ENCODE data around the gene MAMSTR.

The MAMSTR gene

GRCh38 chr19:48722196-48722708 is 2.7 kb upstream of the MAMSTR start:
- Histone ChIP-seq H3K36me3 (ENCODE audit: control insufficient read depth in 2 of 2, insufficient read depth in 1 of 2, low read length in 2 of 2) (no peaks in the 10 kb centered on the region), H3K4me3 (ENCODE audit: low read depth, low read length) (no peak overlapping the region), H3K4me1 (ENCODE audit: control insufficient read depth, insufficient read depth, low read length) (no peaks in the 10 kb centered on the region; the same call in 1 of the 2 replicates), H3K27ac (ENCODE audit: extremely low read depth, low read depth, low read length) (no peak overlapping the region), H3K9me3 (ENCODE audit: control insufficient read depth, insufficient read depth, low read depth, low read length) (no peaks in the 10 kb centered on the region)
- ChIA-PET CTCF (interaction anchor here (0.6 to 1.0 kb wide), 3 partner anchors 17 to 271 kb away, joined by 3 to 6 read pairs (median 3); partner anchors contain the start of genes BCAT2 and RUVBL2), POLR2A (interaction anchor here (2.5 kb wide), 1 partner anchor 16 kb away, joined by 20 read pairs; no protein-coding TSS in a partner anchor)
- TF ChIP-seq ZNF121 (tag by site-specific recombination; IDR thresholded peaks at IDR 0.05) (peak; percentile 89), ZNF133 (tag by site-specific recombination; IDR thresholded peaks at IDR 0.05) (no peak), ZNF362 (tag by site-specific recombination; IDR thresholded peaks at IDR 0.05) (0 out of 2 replicates have a peak, but pooled peaks have one; percentile 53)

GRCh38 chr19:48720613-48721296 is 1.2 kb upstream of the MAMSTR start:
- ChIA-PET CTCF (interaction anchor here (0.6 to 1.4 kb wide), 6 partner anchors 14 to 460 kb away, joined by 3 to 8 read pairs (median 3); no protein-coding TSS in a partner anchor), POLR2A (interaction anchor here (0.5 to 2.5 kb wide), 9 partner anchors 18 to 724 kb away, joined by 3 to 20 read pairs (median 4); partner anchors contain the start of genes DHDH, IZUMO1, PPP1R15A and RPL18)
- H3K27ac ChIP-seq (ENCODE audit: extremely low read depth, low read depth, low read length): peak overlapping the region; percentile 75
- H3K4me1 ChIP-seq (ENCODE audit: control insufficient read depth, insufficient read depth, low read length): no peaks in the 10 kb centered on the region; the same call in 1 of the 2 replicates
- no peaks in the 10 kb centered on the region for H3K9me3 ChIP-seq (ENCODE audit: control insufficient read depth, insufficient read depth, low read depth, low read length)
- peak overlapping the region; percentile 74 for H3K4me3 ChIP-seq (ENCODE audit: low read depth, low read length)
- no peaks in the 10 kb centered on the region for H3K36me3 ChIP-seq (ENCODE audit: control insufficient read depth in 2 of 2, insufficient read depth in 1 of 2, low read length in 2 of 2)
- TF ChIP-seq ZNF324 (tag by site-specific recombination; IDR thresholded peaks at IDR 0.05): no peak; the same call in 1 of the 2 replicates
- no peak for TF ChIP-seq SCRT1 (tag by site-specific recombination; IDR thresholded peaks at IDR 0.05; ENCODE audit: borderline replicate concordance)
- no peak for TF ChIP-seq ZFP3 (tag by site-specific recombination; IDR thresholded peaks at IDR 0.05; ENCODE audit: low read depth)
- TF ChIP-seq ZNF624 (tag by site-specific recombination; IDR thresholded peaks at IDR 0.05): no peak
- TF ChIP-seq GFI1B (tag by site-specific recombination; IDR thresholded peaks at IDR 0.05): no peak
- TF ChIP-seq PRDM4 (tag by site-specific recombination; IDR thresholded peaks at IDR 0.05): no peak
- TF ChIP-seq ZNF501 (tag by site-specific recombination; IDR thresholded peaks at IDR 0.05): no peak
- TF ChIP-seq ZSCAN4 (tag by site-specific recombination; IDR thresholded peaks at IDR 0.05): no peak
- TF ChIP-seq ZSCAN30 (tag by site-specific recombination; IDR thresholded peaks at IDR 0.05): no peak
- TF ChIP-seq ZNF623 (tag by site-specific recombination; IDR thresholded peaks at IDR 0.05): no peak
- no peak for TF ChIP-seq ZNF433 (tag by site-specific recombination; IDR thresholded peaks at IDR 0.05; ENCODE audit: low read depth)
- no peak; the same call in 1 of the 2 replicates for TF ChIP-seq ZNF692 (tag by site-specific recombination; IDR thresholded peaks at IDR 0.05)
- no peak for TF ChIP-seq ZNF707 (tag by site-specific recombination; IDR thresholded peaks at IDR 0.05)
- TF ChIP-seq KLF7 (tag by site-specific recombination; IDR thresholded peaks at IDR 0.05; ENCODE audit: borderline replicate concordance): peak; percentile 71; the same call in 1 of the 2 replicates
- TF ChIP-seq ZNF157 (tag by site-specific recombination; IDR thresholded peaks at IDR 0.05): no peak
- TF ChIP-seq GLIS2 (tag by site-specific recombination; IDR thresholded peaks at IDR 0.05): peak; percentile 59
- TF ChIP-seq ZBTB6 (tag by site-specific recombination; IDR thresholded peaks at IDR 0.05): peak; percentile 63; the same call in 1 of the 2 replicates
- no peak for TF ChIP-seq WT1 (tag by site-specific recombination; IDR thresholded peaks at IDR 0.05)
- no peak for TF ChIP-seq ZNF530 (tag by site-specific recombination; IDR thresholded peaks at IDR 0.05; ENCODE audit: low read depth)
- TF ChIP-seq ZNF416 (tag by site-specific recombination; IDR thresholded peaks at IDR 0.05): no peak
- no peak for TF ChIP-seq TCF7L2 (IDR thresholded peaks at IDR 0.05; ENCODE audit: borderline replicate concordance, low read depth, low read length)
